IMR-90 (cell line): ENCODE data around the gene OTOR. TPM values are rescaled to one million over a fixed set of nuclear protein-coding genes. Genes with fewer than 3 reads are reported as not detected.

ENCODE experiments used
- ATAC-seq: fragments of 200-7000 bp; cut with Tn5 transposase; 2 replicates; pipeline ENCODE4 v1.9.1; 2020; ENCODE audit warnings: low read depth, mild to moderate bottlenecking, moderate library complexity
- BruUV-seq: library from RNA; stranded (reverse); fragments of 400-500 nt; replicated peaks from 2 replicates; lab custom pipeline; 2021; lab: Mats Ljungman, UMichigan
- CTCF ChIA-PET: fragments of 300-600 bp; formaldehyde crosslinking; extraction: SDS; loops from one replicate; lab custom pipeline; 2021; ENCODE audit warnings: antibody characterized with exemption; lab: Yijun Ruan, JAX
- POLR2A ChIA-PET: fragments of 300-600 bp; sonication (Branson Sonifier 250); formaldehyde crosslinking; loops from one replicate; lab custom pipeline; 2022; ENCODE audit warnings: antibody characterized with exemption; ENCODE audit not compliant: unreplicated experiment; lab: Charles Lee
- DNase-seq: peaks from one replicate; pipeline ENCODE4 v3.0.0; 2013
- H2AFZ ChIP-seq: replicated peaks from 2 replicates; pipeline ENCODE3; 2013; ENCODE audit warnings: low read length, mild to moderate bottlenecking; ENCODE audit not compliant: poor library complexity
- H2AK5ac ChIP-seq: 2 replicates; pipeline ENCODE4 v1.6.1; 2013; ENCODE audit warnings: low read depth, low read length, inconsistent platforms
- H2AK9ac ChIP-seq: replicated peaks from 2 replicates; pipeline ENCODE3; 2013; ENCODE audit warnings: mild to moderate bottlenecking, low read depth, low read length, moderate library complexity; ENCODE audit not compliant: poor library complexity
- H2BK120ac ChIP-seq: 2 replicates; pipeline ENCODE4 v1.6.1; 2013; ENCODE audit warnings: low read depth, low read length, inconsistent platforms
- H2BK15ac ChIP-seq: 3 replicates; pipeline ENCODE4 v1.6.1; 2013; ENCODE audit warnings: low read depth, low read length, inconsistent platforms
- H2BK20ac ChIP-seq: 2 replicates; pipeline ENCODE4 v1.6.1; 2013; ENCODE audit warnings: low read depth, mild to moderate bottlenecking, inconsistent platforms, low read length, moderate library complexity
- H2BK5ac ChIP-seq: 2 replicates; pipeline ENCODE4 v1.6.1; 2013; ENCODE audit warnings: mild to moderate bottlenecking, low read depth, low read length, inconsistent platforms; ENCODE audit not compliant: poor library complexity, severe bottlenecking
- H3K14ac ChIP-seq: replicated peaks from 2 replicates; pipeline ENCODE4 v1.6.1; 2013; ENCODE audit warnings: low read depth, low read length, inconsistent platforms
- H3K18ac ChIP-seq: 2 replicates; pipeline ENCODE4 v1.6.1; 2013; ENCODE audit warnings: low read depth, low read length, control low read depth
- H3K23ac ChIP-seq: 2 replicates; pipeline ENCODE4 v1.6.1; 2013; ENCODE audit warnings: low read depth, low read length, inconsistent platforms
- H3K27ac ChIP-seq: 2 replicates; pipeline ENCODE4 v1.5.1; 2013; ENCODE audit warnings: mild to moderate bottlenecking, control low read depth, low read length; ENCODE audit not compliant: insufficient read depth
- H3K27me3 ChIP-seq: 2 replicates; pipeline ENCODE4 v1.6.1; 2013; ENCODE audit warnings: low read length; ENCODE audit not compliant: control insufficient read depth, insufficient read depth
- H3K36me3 ChIP-seq: 2 replicates; pipeline ENCODE4 v1.6.1; 2013; ENCODE audit warnings: low read length, mixed read lengths; ENCODE audit not compliant: control insufficient read depth, insufficient read depth
- H3K4ac ChIP-seq: 2 replicates; pipeline ENCODE4 v1.6.1; 2013; ENCODE audit warnings: low read depth, low read length, inconsistent platforms
- H3K4me1 ChIP-seq: 2 replicates; pipeline ENCODE4 v1.6.1; 2013; ENCODE audit warnings: low read length, mixed read lengths; ENCODE audit not compliant: control insufficient read depth, insufficient read depth
- H3K4me2 ChIP-seq: 2 replicates; pipeline ENCODE4 v1.6.1; 2013; ENCODE audit warnings: low read depth, mild to moderate bottlenecking, control low read depth, low read length, moderate library complexity
- H3K4me3 ChIP-seq: 2 replicates; pipeline ENCODE4 v1.5.1; 2013; ENCODE audit warnings: low read depth, mild to moderate bottlenecking, control low read depth, low read length, moderate library complexity; ENCODE audit not compliant: insufficient read depth
- H3K56ac ChIP-seq: 2 replicates; pipeline ENCODE4 v1.6.1; 2013; ENCODE audit warnings: low read length, inconsistent platforms; ENCODE audit not compliant: insufficient read depth; ENCODE audit errors: extremely low read depth
- H3K79me1 ChIP-seq, 2 experiments: 2 replicates each; pipeline ENCODE4 v1.6.1; 2013; ENCODE audit warnings: low read length in 2 of 2, inconsistent platforms in 1 of 2, low read depth in 1 of 2
- H3K9ac ChIP-seq: 2 replicates; pipeline ENCODE4 v1.6.1; 2013; ENCODE audit warnings: low read depth, low read length, control low read depth
- H3K9me1 ChIP-seq: 2 replicates; pipeline ENCODE4 v1.6.1; 2013; ENCODE audit warnings: low read length, inconsistent platforms; ENCODE audit not compliant: insufficient read depth
- H3K9me3 ChIP-seq: 2 replicates; pipeline ENCODE4 v1.6.1; 2013; ENCODE audit warnings: low read length; ENCODE audit not compliant: control insufficient read depth, insufficient read depth
- H4K20me1 ChIP-seq: 2 replicates; pipeline ENCODE4 v1.6.1; 2013; ENCODE audit warnings: low read length, inconsistent platforms; ENCODE audit not compliant: insufficient read depth
- H4K5ac ChIP-seq: 2 replicates; pipeline ENCODE4 v1.6.1; 2013; ENCODE audit warnings: mild to moderate bottlenecking, low read depth, low read length, control low read depth
- H4K8ac ChIP-seq, 2 experiments: 2 replicates each; pipeline ENCODE4 v1.6.1; 2013; ENCODE audit warnings: low read depth in 2 of 2, low read length in 2 of 2, control low read depth in 1 of 2, inconsistent platforms in 1 of 2
- H4K91ac ChIP-seq: 2 replicates; pipeline ENCODE4 v1.6.1; 2013; ENCODE audit warnings: low read depth, low read length, inconsistent platforms; ENCODE audit not compliant: insufficient read depth
- CEBPB ChIP-seq: IDR thresholded peaks from 2 replicates; pipeline ENCODE4 v1.6.1; 2012; ENCODE audit warnings: low read depth, low read length, improper control_type of control experiment
- MAZ ChIP-seq: IDR thresholded peaks from 2 replicates; pipeline ENCODE4 v1.6.1; 2012; ENCODE audit warnings: low read depth, mild to moderate bottlenecking, low read length, improper control_type of control experiment, moderate library complexity, borderline replicate concordance
- POLR2A ChIP-seq: IDR thresholded peaks from 2 replicates; pipeline ENCODE4 v1.6.1; 2012; ENCODE audit warnings: mild to moderate bottlenecking, low read depth, low read length
- RCOR1 ChIP-seq: IDR thresholded peaks from 2 replicates; pipeline ENCODE4 v1.6.1; 2012; ENCODE audit warnings: mild to moderate bottlenecking, low read length, improper control_type of control experiment; ENCODE audit not compliant: insufficient replicate concordance
- USF2 ChIP-seq: fragments of 150-350 bp; IDR thresholded peaks from 2 replicates; pipeline ENCODE4 v1.6.1; 2017; ENCODE audit warnings: mild to moderate bottlenecking, antibody characterized with exemption, low read length, low read depth
- WGBS, 2 experiments: methylation state at CpG; one replicate each; pipeline versions ENCODE4 v1.1.5 to v1.1.7; 2013; ENCODE audit warnings: missing lambda C conversion rate in 2 of 2; ENCODE audit not compliant: insufficient read length in 1 of 2; ENCODE audit errors: extremely low coverage in 2 of 2; 5-methylcytosine and 5-hydroxymethylcytosine counted together
- dilution Hi-C: fragments of 300-500 bp; cut with HindIII; formaldehyde crosslinking; loops from one replicate; pipeline ENCODE4 v1.14.3; 2018; ENCODE audit warnings: low sequenced_read_pairs; ENCODE audit not compliant: unreplicated experiment
- in situ Hi-C: fragments of 300-500 bp; cut with MboI; formaldehyde crosslinking; loops from 3 replicates; pipeline ENCODE4 v1.14.3; 2019; ENCODE audit warnings: low sequenced_read_pairs, inconsistent platforms, mixed read lengths
- intact Hi-C: fragments of 100-400 bp; cut with micrococcal nuclease; formaldehyde crosslinking; loops from 2 replicates; pipeline ENCODE4 v1.10.0; 2022
- polyA plus RNA-seq, 3 experiments: library from polyadenylated mRNA; depleted of rRNA; stranded (reverse); fragments of >200 nt; gene quantifications; 2 replicates each; pipeline ENCODE4 v1.2.3, GENCODE V29; 2012; ENCODE audit warnings: low replicate concordance in 1 of 3
- total RNA-seq: library from RNA; depleted of rRNA; stranded (reverse); fragments of >200 nt; gene quantifications from 2 replicates; pipeline ENCODE4 v1.2.3, GENCODE V29; 2012

The OTOR gene
- total and polyA plus RNA-seq, 2 of the 4 experiments (the other 2 are of a cell fraction): not detected

- Histone ChIP-seq H3K18ac (no peak overlapping the region), H3K14ac (no peak overlapping the region), H4K5ac (no peak overlapping the region), H3K4me2 (no peak overlapping the region), H2BK15ac (no peak overlapping the region), H2AK9ac (no peak overlapping the region), H3K9ac (no peak overlapping the region), H2BK120ac (no peak overlapping the region), H2BK20ac (no peak overlapping the region), H3K23ac (no peak overlapping the region), H3K27me3 (peaks cover 2% of the 10 kb centered on the region), H2BK5ac (no peak overlapping the region), H3K27ac (no peak overlapping the region), H2AFZ (no peak overlapping the region), H4K8ac (no peak overlapping the region), H3K4ac (no peak overlapping the region), H3K4me3 (no peak overlapping the region), H3K9me1 (no peaks in the 10 kb centered on the region), H3K9me3 (no peaks in the 10 kb centered on the region), H4K20me1 (no peaks in the 10 kb centered on the region), H4K91ac (no peak overlapping the region), H3K36me3 (peaks cover 6% of the 10 kb centered on the region; the same call in 1 of the 2 replicates), H3K79me1 (no peaks in the 10 kb centered on the region), H3K56ac (no peak overlapping the region), H3K4me1 (no peaks in the 10 kb centered on the region), H2AK5ac (no peak overlapping the region)
- ATAC-seq: no peak
- WGBS, 2 experiments: 100% methylated on average over 1 of the region's 3 CpGs; no CpG with 5 or more reads in 1 of the 2 experiments
- intact Hi-C loops: no loop called here
- DNase-seq: no peak
- in situ Hi-C loops: no loop called here
- TF ChIP-seq MAZ: no peak
- no peak for TF ChIP-seq CEBPB
- no peak for TF ChIP-seq POLR2A
- no peak for TF ChIP-seq USF2
- no peak for TF ChIP-seq RCOR1
- CTCF ChIA-PET: no interaction called here
- dilution Hi-C loops: no loop called here
- BruUV-seq: no TSS peak
- POLR2A ChIA-PET: no interaction called here
These were observed 3.9 kb upstream of the OTOR start for GRCh38 chr20:16744178-16744807.
